HL-60 (cell line): Measurements from ENCODE around the gene HMCN1.

ENCODE experiments used
- DNase-seq, 2 experiments: peaks; one replicate each; pipeline ENCODE4 v3.0.0-alpha.2; 2010 to 2020; ENCODE audit warnings: low read depth in 1 of 2, low spot score in 1 of 2
- H3K27ac ChIP-seq: fragments of 250-450 bp; sonication (Bioruptor Pico); replicated peaks from 2 replicates; pipeline ENCODE4 v1.5.1; 2020; ENCODE audit warnings: mild to moderate bottlenecking, moderate library complexity
- H3K27me3 ChIP-seq: fragments of 250-450 bp; sonication (Bioruptor Pico); 2 replicates; pipeline ENCODE4 v1.5.1; 2021; ENCODE audit warnings: mild to moderate bottlenecking, moderate library complexity; ENCODE audit not compliant: insufficient read depth, poor library complexity, severe bottlenecking
- H3K4me3 ChIP-seq: replicated peaks from 2 replicates; pipeline ENCODE4 v1.5.1; 2011; ENCODE audit warnings: mild to moderate bottlenecking, control low read depth, low read length; ENCODE audit not compliant: insufficient read depth
- CTCF ChIP-seq: IDR thresholded peaks from one replicate; pipeline ENCODE4 v1.5.1; 2011; ENCODE audit warnings: low read length, control low read depth, inconsistent platforms; ENCODE audit not compliant: insufficient read depth
- GABPA ChIP-seq: IDR thresholded peaks from 2 replicates; pipeline ENCODE4 v1.6.1; 2012; ENCODE audit warnings: low read depth
- POLR2AphosphoS5 ChIP-seq: IDR thresholded peaks from 2 replicates; pipeline ENCODE4 v1.6.1; 2012; ENCODE audit warnings: low read depth
- REST ChIP-seq: IDR thresholded peaks from 2 replicates; pipeline ENCODE4 v1.6.1; 2012; ENCODE audit warnings: low read depth; ENCODE audit not compliant: insufficient replicate concordance
- SPI1 ChIP-seq: IDR thresholded peaks from 2 replicates; pipeline ENCODE4 v1.6.1; 2012; ENCODE audit warnings: low read depth, mild to moderate bottlenecking, borderline replicate concordance

HMCN1 gene

GRCh38 chr1:186043296-186043695, 309.1 kb downstream of the HMCN1 start:
- no peak for TF ChIP-seq CTCF
- TF ChIP-seq GABPA = no peak
- TF ChIP-seq SPI1 = no peak
- no peak for TF ChIP-seq REST
- TF ChIP-seq POLR2AphosphoS5 = no peak
- Histone ChIP-seq H3K27me3 (no peaks in the 10 kb centered on the region), H3K27ac (no peak overlapping the region), H3K4me3 (no peak overlapping the region)
- no peak for DNase-seq

- TF ChIP-seq REST (no peak), SPI1 (no peak), POLR2AphosphoS5 (no peak), GABPA (no peak)
- Histone ChIP-seq H3K27me3 (no peaks in the 10 kb centered on the region), H3K27ac (no peak overlapping the region)
These were observed 310.0 kb downstream of the HMCN1 start for GRCh38 chr1:186044079-186044685.

GRCh38 chr1:186046437-186047211, 312.4 kb downstream of the HMCN1 start:
- no peak overlapping the region for H3K27ac ChIP-seq
- no peaks in the 10 kb centered on the region for H3K27me3 ChIP-seq
- H3K4me3 ChIP-seq = no peak overlapping the region
- DNase-seq = no peak
- TF ChIP-seq REST (no peak), POLR2AphosphoS5 (no peak), SPI1 (no peak), GABPA (no peak), CTCF (no peak)

More at GRCh38 chr1:186044079-186044685, 310.0 kb downstream of the HMCN1 start:
- DNase-seq = no peak
- no peak overlapping the region for H3K4me3 ChIP-seq
